Gastroesophageal sphincter (tissue), 4 donors: ENCODE measurements around the gene C5orf24. TPM values are rescaled to one million over a fixed set of nuclear protein-coding genes. Genes with fewer than 3 reads are reported as not detected.

Source experiments
- ATAC-seq: fragments of 150-250 bp; one replicate; pipeline ENCODE4 v1.9.1; 2016; ENCODE audit warnings: mild to moderate bottlenecking, moderate library complexity
- H3K27ac ChIP-seq, 4 donors: fragments of 200-600 bp; sonication (generic) in 3 of 4; 1 replicate in 3 of 4; 2 replicates in 1 of 4; pipeline ENCODE4 v1.5.1; 2016 to 2019
- H3K27me3 ChIP-seq: fragments of 200-600 bp; sonication (generic); one replicate; pipeline ENCODE4 v1.5.1; 2019
- H3K36me3 ChIP-seq, 2 donors: fragments of 200-600 bp; sonication (generic); one replicate each; pipeline ENCODE4 v1.5.1; 2019; ENCODE audit warnings: control low read depth in 1 of 2
- H3K4me1 ChIP-seq, 3 donors: fragments of 200-600 bp; sonication (generic); 1 replicate in 2 of 3; 2 replicates in 1 of 3; pipeline ENCODE4 v1.5.1; 2016 to 2019; ENCODE audit warnings: control low read depth in 2 of 3
- H3K4me3 ChIP-seq, 2 donors: fragments of 200-600 bp; sonication (generic); one replicate each; pipeline ENCODE4 v1.5.1; 2019; ENCODE audit warnings: mild to moderate bottlenecking in 1 of 2, moderate library complexity in 1 of 2
- H3K9me3 ChIP-seq, 3 donors: fragments of 200-600 bp; sonication (generic); one replicate each; pipeline ENCODE4 v1.5.1; 2017 to 2019; ENCODE audit warnings: control low read depth in 2 of 3
- EP300 ChIP-seq: sonication (generic); formaldehyde crosslinking; IDR thresholded peaks from one replicate; pipeline ENCODE4 v1.6.1; 2017; ENCODE audit warnings: antibody characterized with exemption, mild to moderate bottlenecking
- POLR2A ChIP-seq, 2 donors: fragments of 450-650 bp; IDR thresholded peaks; one replicate each; pipeline ENCODE4 v1.6.1; 2017; ENCODE audit warnings: antibody characterized with exemption in 2 of 2, mild to moderate bottlenecking in 2 of 2, moderate library complexity in 1 of 2
- POLR2AphosphoS5 ChIP-seq: sonication (generic); formaldehyde crosslinking; IDR thresholded peaks from one replicate; pipeline ENCODE4 v1.6.1; 2017; ENCODE audit warnings: antibody characterized with exemption
- WGBS, 2 donors: methylation state at CpG; one replicate each; pipeline ENCODE4 v1.1.5; 2018; ENCODE audit warnings: low coverage in 1 of 2; 5-methylcytosine and 5-hydroxymethylcytosine counted together
- total RNA-seq, 4 donors: library from RNA; depleted of rRNA; stranded (reverse); fragments of >200 nt; gene quantifications; one replicate each; pipeline ENCODE4 v1.1.0, GENCODE V29; 2016
- TF ChIP-seq, protein P1 (sequence below), 4 experiments: fragments of 200-600 bp in 2 of 4; fragments of 450-650 bp in 2 of 4; sonication (generic) in 1 of 4; IDR thresholded peaks; one replicate each; pipeline ENCODE4 v1.5.1; 2017 to 2019; ENCODE audit warnings: antibody characterized with exemption in 4 of 4, mild to moderate bottlenecking in 2 of 4, moderate library complexity in 2 of 4

Gene C5orf24
- total RNA-seq, 4 donors from 2014 or later: 47.3 to 92.3 (median 70.7) TPM

GRCh38 chr5:134813827-134814226 lies 31.9 kb upstream of the C5orf24 start:
- no peak for ATAC-seq
- Histone ChIP-seq H3K27ac (no peak overlapping the region), H3K4me3 (no peak overlapping the region), H3K27me3 (no peaks in the 10 kb centered on the region), H3K4me1 (no peaks in the 10 kb centered on the region), H3K9me3 (no peaks in the 10 kb centered on the region), H3K36me3 (peaks cover 3 to 93% of the 10 kb centered on the region in 2 donors)
- no peak for TF ChIP-seq POLR2A (IDR thresholded peaks at IDR 0.05)
- TF ChIP-seq EP300: no peak
- TF ChIP-seq, protein P1, sequence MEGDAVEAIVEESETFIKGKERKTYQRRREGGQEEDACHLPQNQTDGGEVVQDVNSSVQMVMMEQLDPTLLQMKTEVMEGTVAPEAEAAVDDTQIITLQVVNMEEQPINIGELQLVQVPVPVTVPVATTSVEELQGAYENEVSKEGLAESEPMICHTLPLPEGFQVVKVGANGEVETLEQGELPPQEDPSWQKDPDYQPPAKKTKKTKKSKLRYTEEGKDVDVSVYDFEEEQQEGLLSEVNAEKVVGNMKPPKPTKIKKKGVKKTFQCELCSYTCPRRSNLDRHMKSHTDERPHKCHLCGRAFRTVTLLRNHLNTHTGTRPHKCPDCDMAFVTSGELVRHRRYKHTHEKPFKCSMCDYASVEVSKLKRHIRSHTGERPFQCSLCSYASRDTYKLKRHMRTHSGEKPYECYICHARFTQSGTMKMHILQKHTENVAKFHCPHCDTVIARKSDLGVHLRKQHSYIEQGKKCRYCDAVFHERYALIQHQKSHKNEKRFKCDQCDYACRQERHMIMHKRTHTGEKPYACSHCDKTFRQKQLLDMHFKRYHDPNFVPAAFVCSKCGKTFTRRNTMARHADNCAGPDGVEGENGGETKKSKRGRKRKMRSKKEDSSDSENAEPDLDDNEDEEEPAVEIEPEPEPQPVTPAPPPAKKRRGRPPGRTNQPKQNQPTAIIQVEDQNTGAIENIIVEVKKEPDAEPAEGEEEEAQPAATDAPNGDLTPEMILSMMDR (IDR thresholded peaks at IDR 0.05): no peak
- TF ChIP-seq POLR2AphosphoS5: no peak

- 83 to 87% methylated on average over 4 of the region's 4 CpGs for WGBS, 2 donors
- Histone ChIP-seq H3K4me3 (no peak overlapping the region), H3K36me3 (peaks cover 6 to 93% of the 10 kb centered on the region in 2 donors), H3K4me1 (no peaks in the 10 kb centered on the region), H3K27ac (no peak overlapping the region), H3K27me3 (no peaks in the 10 kb centered on the region), H3K9me3 (no peaks in the 10 kb centered on the region)
- no peak for TF ChIP-seq POLR2AphosphoS5
- no peak for TF ChIP-seq POLR2A (IDR thresholded peaks at IDR 0.05)
- TF ChIP-seq, protein P1 (IDR thresholded peaks at IDR 0.05): no peak
- no peak for TF ChIP-seq EP300
- no peak for ATAC-seq
These were observed 28.8 kb upstream of the C5orf24 start for GRCh38 chr5:134817006-134817405.

- TF ChIP-seq, protein P1 (IDR thresholded peaks at IDR 0.05): no peak
- TF ChIP-seq EP300 (no peak), POLR2AphosphoS5 (no peak), POLR2A (IDR thresholded peaks at IDR 0.05) (no peak)
- Histone ChIP-seq H3K4me1 (no peaks in the 10 kb centered on the region), H3K27ac (no peak overlapping the region), H3K9me3 (no peaks in the 10 kb centered on the region), H3K27me3 (no peaks in the 10 kb centered on the region), H3K36me3 (peaks cover 6 to 93% of the 10 kb centered on the region in 2 donors), H3K4me3 (no peak overlapping the region)
- 63 to 75% methylated on average over 4 of the region's 4 CpGs for WGBS, 2 donors
- ATAC-seq: no peak
These were observed 27.0 kb upstream of the C5orf24 start for GRCh38 chr5:134818776-134819175.

GRCh38 chr5:134819407-134819963 lies 26.3 kb upstream of the C5orf24 start:
- no peaks in the 10 kb centered on the region for H3K27me3 ChIP-seq
- no peak overlapping the region for H3K27ac ChIP-seq
- WGBS, 2 donors: 85 to 95% methylated on average over 3 to 4 of the region's 4 CpGs
- no peaks in the 10 kb centered on the region for H3K4me1 ChIP-seq
- peaks cover 6 to 93% of the 10 kb centered on the region in 2 donors for H3K36me3 ChIP-seq
- ATAC-seq: no peak
- no peak overlapping the region for H3K4me3 ChIP-seq
- H3K9me3 ChIP-seq: no peaks in the 10 kb centered on the region
- no peak for TF ChIP-seq POLR2AphosphoS5
- no peak for TF ChIP-seq EP300
- no peak for TF ChIP-seq POLR2A (IDR thresholded peaks at IDR 0.05)
- TF ChIP-seq, protein P1 (IDR thresholded peaks at IDR 0.05): no peak

DNA sequence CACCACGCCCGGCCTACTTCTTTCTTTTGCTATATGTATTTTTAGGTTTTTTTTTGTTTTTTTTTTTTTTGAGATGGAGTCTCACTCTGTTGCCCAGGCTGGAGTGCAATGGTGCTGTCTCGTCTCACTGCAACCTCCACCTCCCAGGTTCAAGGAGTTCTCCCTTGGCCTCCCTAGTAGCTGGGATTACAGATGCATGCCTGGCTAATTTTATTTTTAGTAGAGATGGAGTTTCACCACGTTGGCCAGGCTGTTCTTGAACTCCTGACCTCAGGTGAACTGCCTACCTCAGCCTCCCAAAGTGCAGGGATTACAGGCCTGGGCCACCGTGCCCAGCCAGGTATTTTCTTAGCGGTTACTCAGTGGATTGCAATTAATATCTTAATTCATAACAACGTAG lies 23.9 kb upstream of the C5orf24 start:
- no peak overlapping the region for H3K27ac ChIP-seq
- no peak overlapping the region for H3K4me3 ChIP-seq
- TF ChIP-seq EP300 (no peak), POLR2AphosphoS5 (no peak), POLR2A (IDR thresholded peaks at IDR 0.05) (no peak)
- TF ChIP-seq, protein P1 (IDR thresholded peaks at IDR 0.05): no peak
- 85% methylated on average over 6 to 7 of the region's 7 CpGs for WGBS, 2 donors
- no peaks in the 10 kb centered on the region for H3K9me3 ChIP-seq
- no peaks in the 10 kb centered on the region for H3K4me1 ChIP-seq
- peaks cover 6 to 91% of the 10 kb centered on the region in 2 donors for H3K36me3 ChIP-seq
- no peaks in the 10 kb centered on the region for H3K27me3 ChIP-seq
- no peak for ATAC-seq
